Endometrial microvascular endothelial cells (primary cell): ENCODE data around the gene TMEM79. TPM values are rescaled to one million over a fixed set of nuclear protein-coding genes. Genes with fewer than 3 reads are reported as not detected.
"Not testable (repeated sequence)": the region's sequence is repeated elsewhere in the genome, so short reads cannot be mapped to it uniquely, and the experiment has no call there.

Experiments
- in situ Hi-C: cut with HindIII; loops from 2 replicates; pipeline ENCODE4 v1.10.0; 2017; ENCODE audit warnings: low sequenced_read_pairs, low pct_unique_long_range_greater_than_20kb; ENCODE audit errors: inconsistent ontology term
- total RNA-seq: library from RNA; depleted of rRNA; stranded (reverse); fragments of >200 nt; gene quantifications from one replicate; pipeline ENCODE4 v1.2.3, GENCODE V29; 2015; ENCODE audit errors: inconsistent ontology term

The TMEM79 gene
- total RNA-seq, 1 donor from 2014 or later, result 0.93 TPM

- in situ Hi-C loops, result no loop called here
Measured at GRCh38 chr1:156291226-156292061, 7.3 kb downstream of the TMEM79 start.

- in situ Hi-C loops, result no loop called here
Measured at GRCh38 chr1:156293098-156293434, 8.9 kb downstream of the TMEM79 start.

DNA sequence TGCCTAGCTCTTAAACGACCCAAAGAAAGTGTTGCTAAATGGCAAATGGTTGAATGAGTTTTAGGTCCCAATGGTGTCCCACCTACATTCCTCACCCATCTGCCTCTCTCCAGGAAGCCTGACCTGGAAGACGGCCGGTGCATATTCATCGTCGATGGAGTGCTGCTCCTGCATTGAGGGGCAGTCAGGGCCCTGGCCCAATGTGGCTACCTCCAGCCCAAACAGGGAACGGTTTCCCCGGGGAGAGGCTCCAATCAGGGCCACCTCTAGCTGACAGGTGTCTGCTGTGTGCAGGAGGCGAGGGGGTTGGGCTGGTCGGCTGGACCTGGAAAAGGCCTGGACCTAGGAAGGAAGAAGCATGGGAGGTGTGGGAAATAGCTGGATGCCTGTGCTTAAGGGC is 9.8 kb downstream of the TMEM79 start:
- in situ Hi-C loops, result no loop called here

GRCh38 chr1:156295391-156295947 is 11.3 kb downstream of the TMEM79 start, which contains the start of gene GLMP:
Gene GLMP, minus strand, starts transcription at chr1:156295679. Its CDS starts 34 bp downstream, at chr1:156295645.
- in situ Hi-C loops, result no loop called here

GRCh38 chr1:156298852-156299357 is 14.8 kb downstream of the TMEM79 start, which contains the start of gene VHLL:
Gene VHLL, minus strand, starts transcription at chr1:156299307. Its CDS starts 118 bp downstream, at chr1:156299189.
- in situ Hi-C loops, result no loop called here

DNA sequence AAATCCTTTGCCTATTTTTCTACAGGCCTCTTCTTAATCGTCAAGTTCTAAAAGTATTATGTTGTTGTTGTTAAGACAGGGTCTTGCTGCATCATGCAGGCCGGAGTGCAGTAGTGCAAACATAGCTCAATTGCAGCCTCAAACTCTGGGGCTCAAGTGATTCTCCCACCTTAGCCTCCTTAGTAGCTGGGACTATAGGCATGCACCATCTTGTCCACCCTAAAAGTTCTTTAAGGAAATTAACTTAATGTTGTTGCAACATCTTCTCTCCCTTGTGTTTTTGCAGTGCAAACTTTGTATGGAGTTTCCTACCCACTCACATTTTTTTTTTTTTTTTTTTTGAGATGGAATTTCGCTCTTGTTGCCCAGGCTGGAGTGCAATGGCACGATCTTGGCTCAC is 19.1 kb downstream of the TMEM79 start:
- in situ Hi-C loops, result no loop called here

GRCh38 chr1:156305215-156305614 is 21.1 kb downstream of the TMEM79 start:
- in situ Hi-C loops, result no loop called here

DNA sequence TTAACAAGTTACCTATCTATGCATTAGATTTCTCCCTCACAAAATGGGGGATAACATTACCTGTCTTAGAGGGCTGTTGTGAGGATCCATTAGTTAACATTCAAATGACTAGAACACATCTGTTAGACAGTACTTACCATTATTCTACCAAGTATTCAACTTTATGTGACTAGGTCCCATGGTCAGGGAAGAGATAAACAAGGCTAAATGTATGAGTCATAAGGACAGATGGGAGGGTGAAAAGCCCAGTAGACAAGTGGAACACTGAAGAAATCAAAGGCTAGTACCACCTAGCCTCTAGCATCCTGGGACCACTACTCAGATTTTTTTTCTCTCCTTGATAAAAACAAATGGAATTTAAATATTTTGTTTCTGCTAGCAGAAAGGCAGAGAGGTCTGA is 24.0 kb downstream of the TMEM79 start:
- in situ Hi-C loops, result no loop called here

GRCh38 chr1:156310962-156311361 is 26.8 kb downstream of the TMEM79 start:
- in situ Hi-C loops, result no loop called here

GRCh38 chr1:156316909-156317308 is 32.8 kb downstream of the TMEM79 start:
- in situ Hi-C loops, result no loop called here

- in situ Hi-C loops, result no loop called here
Measured at GRCh38 chr1:156319664-156320063, 35.5 kb downstream of the TMEM79 start.

- in situ Hi-C loops, result no loop called here
Measured at GRCh38 chr1:156320560-156320959, 36.4 kb downstream of the TMEM79 start.

DNA sequence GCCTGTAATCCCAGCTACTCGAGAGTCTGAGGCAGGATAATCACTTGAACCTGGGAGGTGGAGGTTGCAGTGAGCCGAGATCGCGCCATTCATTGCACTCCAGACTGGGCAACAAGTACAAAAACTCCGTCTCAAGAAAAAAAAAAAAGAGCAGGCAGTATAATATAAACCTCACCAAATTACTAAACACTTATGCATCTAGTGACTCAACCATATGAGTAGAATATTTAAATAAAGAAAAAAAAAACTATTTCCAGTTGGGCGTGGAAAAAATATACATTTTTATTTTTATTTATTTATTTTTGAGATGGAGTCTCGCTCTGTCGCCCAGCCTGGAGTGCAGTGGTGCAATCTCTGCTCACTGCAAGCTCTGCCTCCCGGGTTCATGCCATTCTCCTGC is 39.1 kb downstream of the TMEM79 start:
- in situ Hi-C loops, result not testable (repeated sequence)

- in situ Hi-C loops, result no loop called here
Measured at GRCh38 chr1:156336242-156336641, 52.1 kb downstream of the TMEM79 start.

DNA sequence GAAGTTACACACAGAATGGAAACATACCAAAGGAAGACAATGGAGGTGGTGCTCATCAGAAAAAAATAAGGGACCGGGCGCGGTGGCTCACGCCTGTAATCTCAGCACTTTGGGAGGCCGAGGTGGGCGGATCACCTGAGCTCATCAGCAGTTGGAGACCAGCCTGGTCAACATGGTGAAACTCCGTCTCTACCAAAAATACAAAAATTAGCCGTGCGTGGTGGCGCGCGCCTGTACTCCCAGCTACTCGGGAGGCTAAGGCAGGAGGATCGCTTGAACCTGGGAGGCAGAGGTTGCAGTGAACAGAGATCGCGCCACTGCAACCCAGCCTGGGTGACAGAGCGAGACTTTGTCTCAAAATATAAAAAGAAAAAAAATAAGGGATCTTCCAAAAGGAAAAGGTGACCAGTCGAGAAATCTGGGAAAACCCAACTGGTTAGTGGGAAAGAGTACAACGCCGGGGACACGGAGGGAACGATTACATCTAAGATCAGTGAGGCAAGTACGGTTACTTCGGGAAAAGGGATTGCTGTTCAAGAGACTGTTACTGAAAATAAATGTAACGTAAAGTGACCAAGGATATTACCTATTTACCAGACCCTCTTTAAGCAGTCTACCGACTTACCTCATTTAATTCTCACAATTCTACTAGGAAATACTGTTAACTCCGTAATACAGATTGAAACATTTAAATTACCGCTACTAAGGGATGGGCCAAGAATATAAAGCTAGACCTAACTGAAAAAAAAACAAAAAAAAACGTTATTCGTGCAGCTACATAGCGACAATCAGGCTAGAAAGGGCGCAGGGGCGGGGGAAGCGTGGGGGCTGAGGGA is 53.1 kb downstream of the TMEM79 start:
- in situ Hi-C loops, result no loop called here

GRCh38 chr1:156337888-156338179 is 53.7 kb downstream of the TMEM79 start:
- in situ Hi-C loops, result no loop called here

- in situ Hi-C loops, result no loop called here
Measured at GRCh38 chr1:156338180-156338976, 54.3 kb downstream of the TMEM79 start, which contains the start of the genes CCT3 and TSACC. Gene CCT3, minus strand, starts transcription at chr1:156338292. Its CDS starts 108 bp downstream, at chr1:156338184. Gene TSACC, plus strand, starts transcription at chr1:156338526. Its CDS starts 1,232 bp downstream, at chr1:156339758.
